HG02938 (cell line): Measurements from ENCODE around the gene DNAI2.

ENCODE experiments used
- ATAC-seq: cut with Tn5 transposase; IDR thresholded peaks from one replicate; pipeline ENCODE4 v1.9.1; 2021; ENCODE audit warnings: mild to moderate bottlenecking, moderate library complexity; ENCODE audit not compliant: unreplicated experiment

Gene DNAI2

DNA sequence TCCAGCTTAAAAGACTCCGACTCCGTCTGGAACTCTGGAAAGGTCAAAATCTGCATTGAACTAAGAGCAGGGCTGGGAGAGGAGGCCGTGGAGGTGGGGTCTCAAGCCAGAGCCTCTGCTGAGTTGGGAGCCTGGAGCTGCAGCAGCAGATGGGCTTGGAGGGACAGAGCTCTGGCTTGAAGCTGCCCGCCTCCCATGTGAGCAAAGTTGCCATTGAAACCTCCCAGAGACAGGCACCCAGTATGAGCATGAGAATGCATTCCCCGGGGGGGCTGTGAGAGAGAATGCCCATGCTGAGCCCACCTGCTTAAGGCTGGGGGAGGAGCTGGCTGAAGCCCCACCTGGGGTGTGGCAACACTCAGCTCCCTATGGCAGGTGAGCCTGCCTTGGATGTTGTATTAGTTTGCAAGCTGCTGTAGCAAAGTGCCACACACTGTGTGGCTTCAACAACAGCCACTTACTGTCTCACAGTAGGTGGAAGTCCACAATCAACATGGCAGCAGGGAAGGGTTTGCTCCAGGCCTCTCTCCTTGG, 61.6 kb downstream of the DNAI2 start:
- no peak for ATAC-seq

DNA sequence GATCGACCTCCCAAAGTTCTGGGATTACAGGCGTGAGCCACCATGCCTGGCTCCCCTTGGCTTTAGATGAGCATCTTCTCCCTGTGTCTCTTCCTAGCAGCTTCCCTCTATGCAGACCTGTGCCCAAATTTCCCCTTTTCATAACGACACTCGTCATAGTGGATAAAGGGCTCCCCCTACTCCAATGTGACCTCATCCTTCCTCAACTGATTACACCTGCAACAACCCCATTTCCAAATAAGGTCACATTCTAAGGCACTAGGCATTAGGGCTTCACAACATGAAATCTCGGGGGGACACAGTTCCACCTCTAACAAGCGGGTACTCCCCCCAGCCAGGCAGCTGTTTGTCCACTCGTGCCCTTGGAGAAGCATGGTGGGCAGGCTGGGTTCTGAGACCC, 62.3 kb downstream of the DNAI2 start:
- ATAC-seq, result no peak

DNA sequence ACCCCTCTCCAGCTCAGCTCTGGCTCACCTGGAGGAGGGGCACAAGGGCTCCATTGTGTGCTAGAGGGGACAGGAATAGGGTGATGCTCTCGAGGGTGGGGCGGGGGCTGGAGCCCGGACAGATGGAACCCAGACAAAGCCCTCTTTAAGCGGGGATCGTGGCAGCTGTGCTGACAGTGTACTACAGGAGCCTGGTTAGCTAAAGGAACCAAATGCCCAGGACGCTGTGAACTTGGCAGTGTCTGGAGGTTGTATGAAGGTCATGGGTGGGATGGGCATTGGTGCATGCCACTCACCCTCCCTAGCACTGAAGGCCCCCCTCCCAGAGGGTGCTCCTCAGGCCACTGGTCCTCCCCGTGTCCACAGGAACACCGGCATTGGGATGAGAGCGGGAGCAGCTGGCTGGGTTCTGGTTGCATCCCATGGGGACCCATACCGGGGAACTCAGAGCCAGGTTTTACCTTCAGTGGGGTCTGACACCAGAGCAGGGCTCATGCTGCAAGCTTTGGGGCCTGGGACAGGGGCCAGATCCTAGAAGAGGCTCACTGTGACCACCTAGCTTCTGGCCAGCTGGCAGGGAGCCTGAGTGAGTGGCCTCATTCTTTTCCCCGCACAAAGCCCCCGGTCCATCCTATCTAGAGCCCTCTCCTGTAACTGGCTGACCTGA, 63.9 kb downstream of the DNAI2 start:
- ATAC-seq, result no peak

DNA sequence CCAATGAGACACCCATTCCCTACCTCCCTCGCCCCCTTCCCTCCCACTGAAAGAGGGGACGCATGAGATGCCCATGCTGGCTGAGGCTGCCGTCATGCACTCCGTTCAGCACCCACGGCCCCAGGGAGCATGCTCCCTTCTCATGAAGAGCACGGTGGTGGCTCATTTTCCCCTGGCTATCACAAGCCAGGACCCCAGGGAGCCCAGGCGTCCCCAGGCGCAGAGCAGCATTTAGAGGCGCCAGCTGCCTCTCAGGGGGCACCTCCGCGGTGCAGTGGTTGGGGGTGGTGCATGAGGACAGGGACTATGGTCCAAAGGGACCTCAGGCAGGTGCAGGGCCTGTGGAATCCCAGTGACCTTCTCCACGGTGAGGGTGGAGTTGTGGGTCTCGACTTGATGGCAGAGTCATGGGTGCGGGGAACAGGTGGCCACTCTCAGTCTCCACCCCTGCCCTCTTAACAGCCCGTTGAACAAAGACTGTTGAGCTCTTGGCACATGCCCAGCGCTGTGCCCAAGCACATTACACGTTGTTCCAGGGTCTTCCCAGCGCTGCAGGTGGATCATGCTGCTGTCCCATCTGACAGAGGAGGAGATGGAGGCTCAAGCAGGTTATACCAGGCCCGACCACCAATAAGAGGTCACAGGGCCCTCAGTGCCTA, 65.6 kb downstream of the DNAI2 start:
- no peak for ATAC-seq

DNA sequence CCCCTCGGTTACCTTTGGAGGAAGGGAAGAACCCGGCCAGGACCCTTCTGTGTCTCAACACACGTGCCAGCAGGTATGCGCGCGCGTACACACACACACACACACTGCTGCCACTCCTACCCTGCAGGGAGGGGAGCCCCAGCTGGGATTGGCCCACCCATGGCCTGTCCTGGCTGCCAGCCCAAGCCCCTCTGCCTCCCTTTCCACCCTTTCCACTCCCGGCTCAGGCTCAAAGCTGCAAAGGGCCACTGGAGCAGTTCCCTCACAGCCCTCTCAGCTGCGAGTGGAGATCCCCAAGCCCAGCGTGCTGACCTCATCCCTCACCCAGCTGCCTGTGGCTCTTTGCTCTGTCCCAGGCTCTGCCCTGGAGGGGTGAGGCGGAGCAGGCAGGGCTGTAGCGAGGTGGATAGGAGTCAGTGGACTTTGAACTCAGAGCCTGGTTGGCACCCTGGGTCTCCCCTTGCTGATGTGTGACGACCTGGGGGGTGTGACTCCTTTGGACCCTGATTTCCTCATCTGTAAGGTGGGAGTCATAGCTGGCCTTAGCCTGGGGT, 66.5 kb downstream of the DNAI2 start:
- ATAC-seq, result no peak

DNA sequence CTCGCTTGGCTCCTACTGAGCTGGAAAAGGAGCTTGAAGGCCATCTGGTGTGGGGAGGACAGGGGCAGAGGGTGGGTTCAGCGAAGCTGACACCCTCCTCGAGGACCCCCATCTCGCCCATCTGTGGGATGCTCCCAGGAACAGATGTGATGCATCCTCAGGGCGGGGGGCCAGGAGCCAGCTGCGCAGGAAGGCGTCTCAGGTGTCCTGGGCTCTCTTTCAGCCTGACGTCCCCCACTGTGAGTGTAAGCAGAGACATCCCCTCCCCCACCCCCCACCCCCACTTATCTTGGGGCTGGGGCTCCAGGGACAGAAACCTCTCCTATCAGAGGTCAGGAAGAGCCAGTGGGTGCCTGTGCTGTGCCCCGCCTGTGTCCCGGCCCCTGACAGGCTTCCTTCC, 68.2 kb downstream of the DNAI2 start:
- ATAC-seq, result no peak

DNA sequence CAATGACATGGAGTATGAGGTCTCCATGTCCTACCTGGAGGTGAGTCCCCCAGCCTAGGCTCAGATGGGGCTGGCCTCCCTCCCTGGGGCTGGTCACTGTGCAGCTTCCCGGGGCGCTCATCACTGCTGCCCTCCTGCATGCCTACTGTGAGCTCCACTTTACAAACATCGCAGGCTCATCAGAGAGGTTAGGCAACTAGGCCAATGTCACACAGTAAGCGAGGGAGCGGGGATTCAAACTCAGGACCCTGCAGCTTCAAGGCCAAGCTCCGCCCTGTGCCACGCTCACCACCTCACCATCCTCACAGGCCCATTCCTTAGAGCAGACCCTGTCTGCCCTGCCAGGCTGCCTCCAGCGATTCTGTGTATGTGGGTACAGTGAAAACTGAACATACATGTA, 69.1 kb downstream of the DNAI2 start:
- ATAC-seq, result no peak

DNA sequence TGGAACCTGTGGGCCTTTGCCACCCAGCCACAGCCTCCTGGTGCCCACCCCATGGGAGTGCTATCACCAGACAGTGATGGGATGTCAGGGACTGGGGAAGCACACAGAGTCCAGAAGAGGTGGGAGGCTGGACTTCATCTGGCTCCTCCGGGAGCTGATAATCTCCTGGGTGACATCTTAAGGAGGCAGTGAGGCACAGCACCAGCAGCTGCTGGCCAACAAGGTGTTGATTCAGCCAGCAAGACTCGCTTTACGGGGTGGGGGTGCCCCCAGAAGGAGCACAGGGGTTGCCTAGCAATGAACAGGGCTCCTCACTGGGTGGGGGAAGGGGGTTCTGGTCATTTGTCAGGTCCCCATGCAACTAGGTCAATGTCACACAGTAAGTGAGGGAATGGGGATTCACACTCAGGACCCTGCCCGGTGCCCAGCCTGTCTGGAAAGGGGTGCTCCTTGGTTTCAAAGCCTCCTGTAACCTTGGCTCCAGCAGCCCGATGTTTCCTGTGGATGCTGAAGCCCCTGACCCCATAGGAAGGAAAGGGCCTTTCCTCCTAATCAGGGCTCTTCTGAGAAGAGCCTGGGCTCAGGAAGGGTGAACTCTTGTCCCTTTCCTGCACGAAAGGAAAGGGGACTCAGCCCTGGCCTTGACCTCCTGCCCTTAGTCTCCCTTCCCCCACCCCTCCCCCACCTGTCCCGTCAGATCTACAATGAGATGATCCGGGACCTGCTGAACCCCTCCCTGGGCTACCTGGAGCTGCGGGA, 69.7 kb downstream of the DNAI2 start:
- ATAC-seq, result no peak

DNA sequence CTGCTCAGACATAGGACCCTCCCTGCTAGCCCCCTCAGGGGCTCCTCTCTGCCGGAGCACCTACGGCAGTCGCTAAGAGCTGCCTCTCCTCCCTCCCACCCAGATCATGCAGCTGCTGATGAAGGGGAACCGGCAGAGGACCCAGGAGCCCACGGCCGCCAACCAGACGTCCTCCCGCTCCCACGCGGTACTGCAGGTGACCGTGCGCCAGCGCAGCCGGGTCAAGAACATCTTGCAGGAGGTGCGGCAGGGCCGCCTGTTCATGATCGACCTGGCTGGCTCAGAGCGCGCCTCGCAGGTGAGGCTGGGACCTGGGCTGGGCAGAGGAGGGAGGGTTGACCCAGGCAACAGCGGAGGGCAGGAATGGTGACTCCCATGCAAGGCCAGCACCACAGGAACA, 70.6 kb downstream of the DNAI2 start:
- no peak for ATAC-seq

DNA sequence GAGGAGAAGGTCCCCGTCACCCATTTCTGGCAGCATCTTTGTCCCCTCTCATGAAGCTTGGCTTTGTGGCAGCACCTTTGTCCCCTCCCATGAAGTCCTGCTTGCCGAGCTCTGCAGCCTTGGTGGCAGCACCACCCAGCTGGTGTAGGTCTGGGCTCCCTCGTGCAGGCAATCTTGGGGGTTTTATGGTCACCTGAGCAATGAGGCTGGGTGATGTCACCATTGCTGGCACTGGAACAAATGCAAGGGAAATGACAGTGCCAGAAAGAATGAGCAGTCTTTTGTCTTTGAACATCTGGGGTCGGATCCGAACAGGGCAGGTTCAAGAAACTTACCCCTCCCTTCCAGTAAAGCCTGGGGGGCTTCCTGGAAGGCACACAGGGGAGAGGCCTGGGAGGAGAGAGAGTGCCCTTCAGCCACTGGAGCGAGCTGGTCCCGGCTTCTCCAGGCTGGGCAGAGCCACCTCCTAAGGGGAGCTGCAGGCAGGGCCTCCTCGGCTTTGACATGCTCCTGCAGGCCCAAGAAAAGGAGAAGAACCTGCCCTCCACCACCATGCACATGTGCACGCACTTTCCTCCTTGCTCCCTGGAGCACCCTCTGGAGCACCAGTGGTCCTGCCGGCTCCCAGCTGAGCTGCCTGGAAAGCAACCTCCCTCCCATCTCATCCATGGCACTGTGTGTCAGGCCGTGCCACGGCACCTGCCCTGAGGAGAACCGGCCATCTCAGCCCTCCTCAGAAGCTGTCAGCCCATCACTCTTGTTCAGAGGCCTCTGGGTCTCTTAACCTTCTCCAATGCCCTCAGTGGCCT, 71.6 kb downstream of the DNAI2 start:
- ATAC-seq, result no peak

DNA sequence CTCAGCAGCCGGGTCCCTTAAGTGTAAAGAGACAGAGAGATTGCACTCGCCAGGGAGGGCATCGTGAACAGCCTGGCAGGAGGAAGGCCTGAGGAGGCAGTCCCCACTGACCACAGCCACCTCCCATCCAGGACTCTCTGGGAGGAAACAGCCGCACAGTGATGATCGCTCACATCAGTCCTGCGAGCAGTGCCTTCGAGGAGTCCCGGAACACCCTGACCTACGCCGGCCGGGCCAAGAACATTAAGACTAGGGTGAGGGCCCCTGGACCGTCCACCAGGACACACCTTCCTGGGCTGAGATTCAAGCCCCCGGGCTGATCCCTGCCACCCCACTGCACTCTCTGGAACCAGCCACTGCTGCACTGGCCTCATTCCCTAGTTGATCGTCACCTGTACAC, 73.6 kb downstream of the DNAI2 start:
- no peak for ATAC-seq

DNA sequence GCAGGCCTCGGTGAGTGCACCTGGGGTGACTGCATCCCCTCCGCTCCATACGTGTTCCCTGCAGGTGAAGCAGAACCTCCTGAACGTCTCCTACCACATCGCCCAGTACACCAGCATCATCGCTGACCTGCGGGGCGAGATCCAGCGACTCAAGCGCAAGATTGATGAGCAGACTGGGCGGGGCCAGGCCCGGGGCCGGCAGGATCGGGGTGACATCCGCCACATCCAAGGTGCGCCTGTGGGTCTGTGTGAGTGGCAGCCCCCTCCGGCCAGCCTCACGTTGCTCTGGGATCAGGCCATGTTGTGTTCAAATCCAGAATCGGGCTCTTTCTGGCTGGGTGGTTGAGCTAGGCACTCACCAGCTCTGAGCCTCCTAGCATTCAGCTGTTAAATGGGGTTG, 75.1 kb downstream of the DNAI2 start:
- ATAC-seq, result no peak

DNA sequence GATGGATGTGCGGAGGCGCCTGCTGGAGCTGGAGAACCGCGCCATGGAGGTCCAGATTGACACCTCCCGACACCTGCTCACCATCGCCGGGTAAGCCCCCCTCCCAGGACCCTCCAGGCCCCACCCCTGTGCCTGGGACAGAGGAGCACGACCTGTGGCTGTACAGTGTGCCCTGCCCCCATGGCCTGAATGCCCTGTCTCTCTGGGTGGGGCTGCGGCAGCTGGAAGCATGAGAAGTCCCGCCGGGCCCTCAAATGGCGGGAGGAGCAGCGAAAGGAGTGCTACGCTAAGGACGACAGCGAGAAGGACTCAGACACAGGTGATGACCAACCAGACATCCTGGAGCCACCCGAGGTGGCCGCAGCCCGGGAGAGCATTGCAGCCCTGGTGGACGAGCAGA, 76.5 kb downstream of the DNAI2 start:
- ATAC-seq, result no peak

DNA sequence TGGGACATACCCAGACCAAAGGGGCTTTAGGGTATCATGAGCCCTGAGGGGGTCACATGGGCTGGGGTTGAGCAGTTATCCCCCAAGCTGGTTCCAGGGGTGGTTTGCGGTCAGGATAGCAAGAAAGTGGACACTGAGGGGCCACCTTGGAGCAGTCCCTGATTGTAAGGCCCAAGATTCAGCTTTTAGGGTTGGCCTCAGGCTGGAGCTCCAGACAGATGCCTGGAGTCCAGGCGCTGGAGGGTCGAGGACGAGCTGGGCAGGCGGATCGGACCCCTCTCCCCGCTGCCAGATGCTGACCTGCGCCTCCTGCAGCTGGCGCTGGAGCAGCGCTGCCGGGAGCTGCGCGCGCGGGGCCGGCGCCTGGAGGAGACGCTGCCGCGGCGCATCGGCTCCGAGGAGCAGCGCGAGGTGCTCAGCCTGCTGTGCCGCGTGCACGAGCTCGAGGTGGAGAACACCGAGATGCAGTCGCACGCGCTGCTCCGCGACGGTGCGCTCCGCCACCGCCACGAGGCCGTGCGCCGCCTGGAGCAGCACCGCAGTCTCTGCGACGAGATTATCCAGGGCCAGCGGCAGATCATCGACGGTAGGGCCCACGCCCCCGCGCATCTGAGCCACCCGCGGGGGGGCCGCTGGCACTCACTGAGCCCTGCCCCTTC, 77.6 kb downstream of the DNAI2 start:
- ATAC-seq, result no peak

DNA sequence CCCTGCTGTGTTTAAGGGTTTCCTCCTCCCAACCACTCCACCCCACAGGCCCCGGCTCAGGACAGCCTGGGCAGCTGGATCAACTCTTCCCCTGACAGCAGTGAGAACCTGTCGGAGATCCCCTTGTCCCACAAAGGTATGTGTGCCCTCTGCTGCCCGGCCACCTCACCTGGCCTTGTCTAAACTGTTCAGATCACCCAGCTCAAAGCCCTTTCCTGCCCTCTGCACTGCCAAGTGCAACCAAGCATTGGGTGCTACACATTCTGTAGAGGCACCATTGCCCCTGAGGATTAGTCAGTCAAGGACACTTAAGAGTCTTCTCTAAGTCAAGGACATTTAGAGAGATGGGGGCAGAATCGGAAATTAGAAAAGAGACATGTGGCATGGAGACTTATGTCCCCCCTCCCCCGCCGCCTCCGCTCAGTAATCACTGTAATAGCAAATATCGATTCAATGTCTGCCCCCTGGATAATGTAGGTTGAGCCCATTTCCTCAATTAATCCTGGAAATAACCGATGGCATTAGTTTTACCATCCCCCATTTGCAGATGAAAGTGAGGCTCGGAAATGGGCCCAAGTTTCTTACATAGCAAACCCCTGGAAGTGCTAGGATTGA, 79.5 kb downstream of the DNAI2 start:
- ATAC-seq, result no peak

DNA sequence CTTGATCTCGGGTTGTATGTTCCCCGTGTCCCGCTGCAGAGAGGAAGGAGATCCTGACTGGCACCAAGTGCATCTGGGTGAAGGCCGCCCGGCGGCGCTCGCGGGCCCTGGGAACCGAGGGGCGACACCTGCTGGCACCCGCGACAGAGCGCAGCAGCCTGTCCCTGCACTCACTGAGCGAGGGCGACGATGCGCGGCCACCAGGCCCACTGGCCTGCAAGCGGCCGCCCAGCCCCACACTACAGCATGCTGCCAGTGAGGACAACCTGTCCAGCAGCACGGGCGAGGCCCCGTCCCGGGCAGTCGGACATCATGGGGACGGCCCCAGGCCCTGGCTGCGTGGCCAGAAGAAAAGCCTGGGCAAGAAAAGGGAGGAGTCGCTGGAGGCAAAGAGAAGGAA, 80.1 kb downstream of the DNAI2 start:
- no peak for ATAC-seq

DNA sequence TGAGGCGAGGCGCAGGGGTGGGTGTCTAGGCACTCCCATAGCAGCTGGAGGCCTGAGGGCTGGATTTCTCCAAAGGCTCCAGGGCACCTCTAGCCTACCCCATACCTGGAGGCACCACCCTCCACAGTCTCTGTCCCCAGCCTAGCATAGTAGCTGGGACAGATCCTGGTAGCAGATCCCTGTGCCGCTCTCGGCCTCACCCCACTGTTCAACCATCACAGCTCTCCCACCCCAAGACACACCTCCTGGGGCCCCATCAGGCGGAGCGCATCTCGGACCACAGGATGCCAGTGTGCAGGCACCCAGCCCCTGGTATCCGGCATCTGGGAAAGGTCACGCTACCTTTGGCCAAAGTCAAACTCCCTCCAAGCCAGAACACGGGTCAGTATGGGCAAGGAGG, 80.5 kb downstream of the DNAI2 start:
- ATAC-seq, result no peak

DNA sequence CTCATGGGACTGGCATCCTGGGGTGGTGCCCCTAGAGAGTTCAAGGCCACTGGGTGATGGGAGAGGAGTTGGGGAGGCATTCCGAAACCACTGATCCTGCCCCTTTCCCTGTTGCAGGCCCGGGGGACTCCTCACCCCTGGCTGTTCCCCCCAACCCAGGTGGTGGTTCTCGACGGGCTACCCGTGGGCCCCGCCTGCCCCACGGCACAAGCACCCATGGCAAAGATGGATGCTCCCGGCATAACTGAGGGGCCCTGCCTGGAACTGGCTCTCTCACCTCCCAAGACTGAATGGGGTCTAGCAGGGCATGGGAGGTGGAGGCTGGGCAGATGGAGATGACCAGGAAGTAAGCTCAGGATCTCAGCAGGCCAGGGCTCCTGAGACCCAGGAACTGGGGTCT, 81.0 kb downstream of the DNAI2 start:
- ATAC-seq, result no peak

DNA sequence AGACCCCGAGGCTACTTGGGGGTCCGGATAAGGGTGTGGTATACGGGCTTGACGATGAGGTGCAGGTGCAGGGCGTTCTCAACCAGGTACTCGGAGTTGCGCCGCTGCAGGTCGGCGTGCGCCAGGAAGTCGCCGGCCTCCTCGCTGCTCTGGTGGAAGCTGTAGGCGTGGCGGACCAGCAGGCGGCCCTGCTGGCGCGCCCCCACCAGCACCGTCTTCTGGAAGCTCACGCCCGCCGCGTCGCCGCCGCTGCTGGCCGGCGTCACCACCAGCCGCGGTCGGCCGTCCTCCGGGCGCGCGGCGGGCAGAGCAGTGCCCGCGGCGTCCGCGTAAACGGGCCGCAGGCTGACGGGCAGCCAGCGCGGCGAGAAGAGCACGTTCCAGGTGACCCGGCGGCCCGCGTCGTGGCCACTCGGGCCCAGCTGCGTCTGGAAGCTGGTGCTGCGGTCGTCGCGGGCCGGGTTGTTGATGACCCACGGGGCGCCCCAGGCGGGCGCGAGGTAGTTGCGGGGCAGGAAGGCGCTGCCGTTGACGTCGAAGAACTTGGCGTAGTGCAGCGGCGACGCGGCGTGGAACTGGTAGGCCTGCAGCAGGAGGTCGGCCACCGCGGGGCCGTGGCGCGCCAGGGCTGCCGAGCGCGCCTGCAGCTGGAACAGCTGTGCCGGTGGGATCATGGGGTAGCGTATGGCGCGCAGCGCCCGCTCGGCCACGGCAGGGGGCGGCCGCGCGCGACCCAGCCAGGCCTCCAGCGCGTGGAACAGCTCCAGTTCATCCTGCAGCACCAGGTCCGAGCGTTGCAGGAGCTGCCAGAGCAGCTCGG, 82.8 kb downstream of the DNAI2 start:
- no peak for ATAC-seq
